GM13977 (cell line): Measurements from ENCODE around the gene MS4A1.
"Not testable (repeated sequence)": the region's sequence is repeated elsewhere in the genome, so short reads cannot be mapped to it uniquely, and the experiment has no call there.

ENCODE experiments used
- DNase-seq: peaks from one replicate; pipeline ENCODE4 v3.0.0; 2012; ENCODE audit warnings: low spot score
- in situ Hi-C: fragments of 300-500 bp; cut with MboI; formaldehyde crosslinking; loops from one replicate; pipeline ENCODE4 v1.12.0; 2022; ENCODE audit warnings: low sequenced_read_pairs, low pct_unique_long_range_greater_than_20kb, mixed read lengths, inconsistent platforms; ENCODE audit not compliant: unreplicated experiment
- TF ChIP-seq, protein P1 (sequence below): IDR thresholded peaks from 2 replicates; pipeline ENCODE4 v1.5.1; 2012; ENCODE audit warnings: mild to moderate bottlenecking, control low read depth; ENCODE audit not compliant: insufficient read depth; ENCODE audit errors: extremely low read depth, missing control alignments

Gene MS4A1

GRCh38 chr11:60447070-60447469 is 8.6 kb upstream of the MS4A1 start:
- TF ChIP-seq, protein P1, sequence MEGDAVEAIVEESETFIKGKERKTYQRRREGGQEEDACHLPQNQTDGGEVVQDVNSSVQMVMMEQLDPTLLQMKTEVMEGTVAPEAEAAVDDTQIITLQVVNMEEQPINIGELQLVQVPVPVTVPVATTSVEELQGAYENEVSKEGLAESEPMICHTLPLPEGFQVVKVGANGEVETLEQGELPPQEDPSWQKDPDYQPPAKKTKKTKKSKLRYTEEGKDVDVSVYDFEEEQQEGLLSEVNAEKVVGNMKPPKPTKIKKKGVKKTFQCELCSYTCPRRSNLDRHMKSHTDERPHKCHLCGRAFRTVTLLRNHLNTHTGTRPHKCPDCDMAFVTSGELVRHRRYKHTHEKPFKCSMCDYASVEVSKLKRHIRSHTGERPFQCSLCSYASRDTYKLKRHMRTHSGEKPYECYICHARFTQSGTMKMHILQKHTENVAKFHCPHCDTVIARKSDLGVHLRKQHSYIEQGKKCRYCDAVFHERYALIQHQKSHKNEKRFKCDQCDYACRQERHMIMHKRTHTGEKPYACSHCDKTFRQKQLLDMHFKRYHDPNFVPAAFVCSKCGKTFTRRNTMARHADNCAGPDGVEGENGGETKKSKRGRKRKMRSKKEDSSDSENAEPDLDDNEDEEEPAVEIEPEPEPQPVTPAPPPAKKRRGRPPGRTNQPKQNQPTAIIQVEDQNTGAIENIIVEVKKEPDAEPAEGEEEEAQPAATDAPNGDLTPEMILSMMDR = no peak
- in situ Hi-C loops = no loop called here
- DNase-seq = no peak

DNA sequence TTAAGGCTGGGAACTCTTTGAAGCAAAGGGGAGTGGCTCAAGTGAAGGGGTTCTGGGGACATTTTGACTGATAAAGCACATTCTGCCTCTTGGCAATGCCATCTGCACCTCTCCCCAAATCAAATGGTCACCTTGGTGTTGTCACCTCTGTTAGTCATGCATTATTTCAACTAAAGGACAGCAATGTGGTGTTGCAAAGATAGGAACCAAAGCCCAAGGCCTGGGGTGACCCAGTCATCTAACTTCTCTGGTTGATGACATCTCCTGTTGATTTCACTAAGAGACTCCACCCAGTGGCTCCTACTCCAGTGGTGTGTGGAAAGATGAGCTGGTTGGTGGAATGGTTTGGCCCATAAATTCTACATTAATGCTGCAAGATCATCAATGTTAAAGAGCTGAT is 7.8 kb upstream of the MS4A1 start:
- in situ Hi-C loops = no loop called here

GRCh38 chr11:60451185-60451584 is 4.5 kb upstream of the MS4A1 start:
- in situ Hi-C loops, DNase-seq: not testable (repeated sequence)

More for the DNA sequence above, 7.8 kb upstream of the MS4A1 start:
- DNase-seq = no peak
- TF ChIP-seq, protein P1 = no peak

DNA sequence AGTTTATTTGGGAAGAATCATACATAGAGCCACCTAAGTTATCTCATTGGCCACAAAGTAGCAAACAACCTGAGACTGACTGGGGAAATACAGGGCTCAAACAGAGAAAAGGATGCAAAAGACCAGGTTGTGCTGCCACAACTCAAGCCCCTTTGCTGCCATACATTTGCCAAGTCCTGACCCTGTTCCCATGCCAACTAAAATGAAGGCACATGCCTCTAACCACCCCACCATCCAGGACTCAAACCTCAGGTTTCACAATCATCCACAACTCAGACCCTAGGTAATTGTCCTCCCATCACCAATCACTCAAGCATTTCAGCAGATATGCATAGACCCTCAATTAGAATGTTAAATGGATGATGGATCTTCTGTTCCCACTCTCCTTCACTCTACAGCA is 1.4 kb upstream of the MS4A1 start:
- in situ Hi-C loops = no loop called here
- TF ChIP-seq, protein P1 = no peak
- DNase-seq = no peak

DNA sequence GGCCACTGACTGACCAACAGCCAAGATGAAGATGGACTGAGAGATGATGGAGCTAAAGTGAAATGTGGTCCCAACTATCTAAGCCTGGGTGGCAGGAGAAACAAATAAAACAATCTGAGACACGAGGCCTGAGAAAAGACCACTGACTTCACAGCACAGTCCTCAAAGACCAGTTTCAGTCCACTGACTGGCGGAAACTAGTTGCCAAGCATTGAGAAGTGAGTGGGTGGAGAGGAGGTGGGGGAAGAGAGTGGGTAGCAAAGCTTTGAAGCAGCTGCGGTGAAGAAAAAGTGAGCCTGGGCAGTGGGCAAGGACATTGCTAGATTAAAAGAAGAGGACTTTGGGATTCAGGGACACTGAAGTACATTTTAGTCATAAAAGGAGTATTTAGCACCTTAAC is 1.9 kb downstream of the MS4A1 start:
- DNase-seq = no peak
- in situ Hi-C loops = no loop called here

GRCh38 chr11:60459345-60459744 is 3.7 kb downstream of the MS4A1 start:
- in situ Hi-C loops = no loop called here
- no peak for DNase-seq
- TF ChIP-seq, protein P1 = no peak

More for the DNA sequence above, 1.9 kb downstream of the MS4A1 start:
- TF ChIP-seq, protein P1 = no peak

DNA sequence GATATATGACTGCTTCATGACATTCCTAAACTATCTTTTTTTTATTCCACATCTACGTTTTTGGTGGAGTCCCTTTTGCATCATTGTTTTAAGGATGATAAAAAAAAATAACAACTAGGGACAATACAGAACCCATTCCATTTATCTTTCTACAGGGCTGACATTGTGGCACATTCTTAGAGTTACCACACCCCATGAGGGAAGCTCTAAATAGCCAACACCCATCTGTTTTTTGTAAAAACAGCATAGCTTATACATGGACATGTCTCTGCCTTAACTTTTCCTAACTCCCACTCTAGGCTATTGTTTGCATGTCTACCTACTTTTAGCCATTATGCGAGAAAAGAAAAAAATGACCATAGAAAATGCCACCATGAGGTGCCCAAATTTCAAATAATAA is 13.2 kb downstream of the MS4A1 start:
- TF ChIP-seq, protein P1 = no peak
- DNase-seq = no peak
- in situ Hi-C loops = loop anchor here (10.0 kb wide), 1 partner anchor 104 kb away; no protein-coding TSS in a partner anchor
